Pancreas (tissue), 10 donors: ENCODE measurements around the gene IFT172. TPM values are rescaled to one million over a fixed set of nuclear protein-coding genes. Genes with fewer than 3 reads are reported as not detected.
"Not testable (repeated sequence)": the region's sequence is repeated elsewhere in the genome, so short reads cannot be mapped to it uniquely, and the experiment has no call there.

Experiments
- ATAC-seq, 4 donors: fragments of 200-7000 bp; cut with Tn5 transposase; one replicate each; pipeline versions ENCODE4 v1.8.0 to v1.9.1; 2020; ENCODE audit warnings: mild to moderate bottlenecking in 4 of 4, moderate library complexity in 4 of 4
- DNase-seq, 6 donors: peaks; one replicate each; pipeline ENCODE4 v3.0.0-alpha.2; 2020
- FAIRE-seq: peaks from 2 replicates; lab custom pipeline; 2012; peaks lifted over from hg19 to GRCh38; lab: Jason Lieb, UNC
- H3K27ac ChIP-seq, 4 donors: fragments of 200-600 bp; sonication (generic); 1 replicate in 3 of 4; 2 replicates in 1 of 4; pipeline versions ENCODE4 v1.5.0 to v1.8.0; 2020
- H3K27me3 ChIP-seq, 4 donors: fragments of 200-600 bp; one replicate each; pipeline ENCODE4 v1.8.0; 2021
- H3K36me3 ChIP-seq, 3 donors: fragments of 200-600 bp; sonication (generic) in 1 of 3; one replicate each; pipeline versions ENCODE4 v1.5.0 to v1.8.0; 2020 to 2021
- H3K4me1 ChIP-seq, 3 donors: fragments of 200-600 bp; one replicate each; pipeline ENCODE4 v1.8.0; 2021
- H3K4me3 ChIP-seq, 4 donors: fragments of 200-600 bp; sonication (generic) in 2 of 4; one replicate each; pipeline versions ENCODE4 v1.5.0 to v1.8.0; 2020 to 2021
- H3K9me3 ChIP-seq, 4 donors: fragments of 200-600 bp; one replicate each; pipeline ENCODE4 v1.8.0; 2021
- WGBS, 2 donors: extraction: QIAGEN DNeasy Blood & Tissue Kit; methylation state at CpG; one replicate each; pipeline ENCODE4 v1.1.7; 2013; 5-methylcytosine and 5-hydroxymethylcytosine counted together
- intact Hi-C, 3 donors: fragments of 100-400 bp; cut with DNase I; formaldehyde crosslinking; loops; one replicate each; pipeline versions ENCODE4 v1.11.1 to v1.14.2; 2022
- polyA plus RNA-seq, 2 donors: library from polyadenylated mRNA; stranded (reverse); fragments of 200-250 nt; gene quantifications; one replicate each; pipeline ENCODE4 v1.2.3, GENCODE V29; 2013
- total RNA-seq, 6 donors: library from RNA; stranded (reverse); fragmentation: NEBNext Ultra II Directional in 4 of 6; extraction: Animal tissue kit (Norgen Biotek cat#: 25700) in 4 of 6; gene quantifications; one replicate each; pipeline versions ENCODE4 v1.2.1 to v1.2.4, GENCODE V29; 2021 to 2023
- TF ChIP-seq, protein P1 (sequence below), 4 donors: fragments of 200-600 bp; sonication (generic) in 3 of 4; IDR thresholded peaks; one replicate each; pipeline versions ENCODE4 v1.5.0 to v1.8.0; 2021; ENCODE audit warnings: antibody characterized with exemption in 4 of 4
- donor health status: healthy with polysubstance abuse.
- donor health status: DM: no; HTN: no; CAD: no; lungs with moderate emphysema.
- donor health status: DM: no; HTN: no; CAD: no.
- donor health status: control.
- donor health status: control.
- donor health status: Bipolar disorder and iron deficiency.
- donor health status: DM: yes; HTN: yes; CAD: no.
- donor health status: DM: no; HTN: no; CAD: no.
- donor health status: DM: no; HTN: no; CAD: no.
- donor health status: DM: yes; HTN: yes; CAD: no.

The IFT172 gene
- total and polyA plus RNA-seq, 8 donors: 10.1 to 56.2 (median 16.2) TPM

DNA sequence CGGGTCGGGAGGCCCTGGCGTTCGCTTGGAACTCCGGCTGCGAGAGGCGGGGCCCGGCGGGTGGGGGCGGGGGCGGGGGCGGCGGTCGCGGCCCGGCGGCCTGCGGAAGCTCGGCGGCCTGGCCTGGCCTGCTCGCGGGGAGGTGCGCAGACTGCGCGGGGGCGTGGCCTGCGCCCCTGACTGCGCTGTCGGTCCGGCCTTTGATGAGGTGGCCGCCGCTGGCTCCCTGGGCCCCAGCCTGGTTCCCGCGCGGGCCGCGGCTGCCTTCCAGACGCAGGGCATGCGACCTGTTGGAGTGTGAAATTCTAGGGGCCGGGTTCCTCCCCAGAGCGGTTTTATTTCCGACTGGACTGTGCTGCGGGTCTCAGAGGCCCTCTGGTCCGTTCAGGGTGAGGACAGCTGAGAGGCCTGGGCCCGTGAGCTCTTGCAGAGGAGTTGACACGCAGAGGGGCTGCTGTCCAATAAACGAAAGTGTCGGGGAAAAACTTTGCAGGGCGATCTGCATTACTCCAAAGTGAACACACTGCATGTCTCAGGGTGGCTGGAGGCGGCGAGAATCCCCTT is 60.5 kb downstream of the IFT172 start:
- ATAC-seq (peak; percentile 83 to 91 (median 88)), FAIRE-seq (no peak), DNase-seq (peak; percentile 82 to 94 (median 90))
- Histone ChIP-seq H3K27me3 (no peaks in the 10 kb centered on the region), H3K27ac (peak overlapping the region; percentile 98 to 99 (median 99)), H3K4me1 (peaks cover 15 to 19% (median 17%) of the 10 kb centered on the region in 3 donors), H3K9me3 (no peaks in the 10 kb centered on the region), H3K4me3 (peak overlapping the region; percentile 90 to 100 (median 98)), H3K36me3 (peaks cover 2 to 11% (median 8%) of the 10 kb centered on the region in 3 donors)
- TF ChIP-seq, protein P1, sequence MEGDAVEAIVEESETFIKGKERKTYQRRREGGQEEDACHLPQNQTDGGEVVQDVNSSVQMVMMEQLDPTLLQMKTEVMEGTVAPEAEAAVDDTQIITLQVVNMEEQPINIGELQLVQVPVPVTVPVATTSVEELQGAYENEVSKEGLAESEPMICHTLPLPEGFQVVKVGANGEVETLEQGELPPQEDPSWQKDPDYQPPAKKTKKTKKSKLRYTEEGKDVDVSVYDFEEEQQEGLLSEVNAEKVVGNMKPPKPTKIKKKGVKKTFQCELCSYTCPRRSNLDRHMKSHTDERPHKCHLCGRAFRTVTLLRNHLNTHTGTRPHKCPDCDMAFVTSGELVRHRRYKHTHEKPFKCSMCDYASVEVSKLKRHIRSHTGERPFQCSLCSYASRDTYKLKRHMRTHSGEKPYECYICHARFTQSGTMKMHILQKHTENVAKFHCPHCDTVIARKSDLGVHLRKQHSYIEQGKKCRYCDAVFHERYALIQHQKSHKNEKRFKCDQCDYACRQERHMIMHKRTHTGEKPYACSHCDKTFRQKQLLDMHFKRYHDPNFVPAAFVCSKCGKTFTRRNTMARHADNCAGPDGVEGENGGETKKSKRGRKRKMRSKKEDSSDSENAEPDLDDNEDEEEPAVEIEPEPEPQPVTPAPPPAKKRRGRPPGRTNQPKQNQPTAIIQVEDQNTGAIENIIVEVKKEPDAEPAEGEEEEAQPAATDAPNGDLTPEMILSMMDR (IDR thresholded peaks at IDR 0.05): no peak
- intact Hi-C loops: no loop called here
- WGBS, 2 donors: 1% methylated on average over 25 to 51 of the region's 51 CpGs

DNA sequence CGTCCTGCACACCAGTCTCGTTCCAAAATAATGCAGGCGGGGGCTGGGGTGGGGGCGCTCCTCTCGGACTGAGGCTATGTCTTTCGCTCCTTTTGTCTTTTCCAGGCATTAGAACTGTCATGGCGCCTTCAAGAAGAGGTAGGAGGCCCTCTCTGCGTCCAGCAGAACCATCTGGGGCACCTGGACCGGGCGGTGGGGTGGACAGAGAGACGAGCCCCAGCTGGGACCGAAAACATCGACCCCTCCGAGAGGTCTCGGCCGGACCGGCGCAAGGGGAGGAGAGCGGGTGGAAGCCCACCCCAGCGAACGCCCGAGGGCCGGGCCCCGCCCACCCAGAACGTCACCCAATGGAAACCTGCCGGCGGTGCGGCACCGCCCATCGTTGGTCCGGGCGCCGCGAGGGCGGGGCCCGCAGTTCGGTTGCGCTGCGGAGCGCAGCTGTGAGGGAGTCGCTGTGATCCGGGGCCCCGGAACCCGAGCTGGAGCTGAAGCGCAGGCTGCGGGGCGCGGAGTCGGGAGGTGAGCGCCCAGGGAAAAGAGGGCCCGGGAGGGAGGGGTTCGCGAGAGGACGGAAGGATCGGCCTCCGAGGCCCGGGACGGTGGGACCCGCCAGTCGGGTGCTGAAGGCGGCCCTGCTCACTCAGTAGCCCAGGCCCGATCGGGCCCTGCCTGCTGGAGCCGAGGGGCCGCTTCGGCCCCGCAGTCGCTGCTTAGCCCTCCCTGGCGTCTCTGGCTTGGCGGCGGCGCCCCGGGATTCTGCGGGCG is 61.1 kb downstream of the IFT172 start, which contains the start of gene NRBP1:
Gene NRBP1, plus strand, starts transcription at position 419 of the 765 bp plus-strand sequence. CDS start 4,643 bp downstream, outside the sequence.
- intact Hi-C loops: no loop called here
- whole genome bisulfite sequencing, 2 donors: 0% methylated on average over 61 to 75 of the region's 75 CpGs
- peaks cover 15 to 19% (median 17%) of the 10 kb centered on the region in 3 donors for H3K4me1 ChIP-seq
- H3K27me3 ChIP-seq: no peaks in the 10 kb centered on the region
- H3K27ac ChIP-seq: peak within 1 kb of the TSS; percentile 98 to 99 (median 99)
- peak; percentile 92 to 97 (median 94) for ATAC-seq
- no peaks in the 10 kb centered on the region for H3K9me3 ChIP-seq
- FAIRE-seq: no peak
- TF ChIP-seq, protein P1 (IDR thresholded peaks at IDR 0.05): no peak
- H3K4me3 ChIP-seq: peak within 1 kb of the TSS; percentile 90 to 100 (median 98)
- H3K36me3 ChIP-seq: peaks cover 0 to 4% (median 2%) of the 10 kb centered on the region in 3 donors
- peak; percentile 91 to 98 (median 92) for DNase-seq

DNA sequence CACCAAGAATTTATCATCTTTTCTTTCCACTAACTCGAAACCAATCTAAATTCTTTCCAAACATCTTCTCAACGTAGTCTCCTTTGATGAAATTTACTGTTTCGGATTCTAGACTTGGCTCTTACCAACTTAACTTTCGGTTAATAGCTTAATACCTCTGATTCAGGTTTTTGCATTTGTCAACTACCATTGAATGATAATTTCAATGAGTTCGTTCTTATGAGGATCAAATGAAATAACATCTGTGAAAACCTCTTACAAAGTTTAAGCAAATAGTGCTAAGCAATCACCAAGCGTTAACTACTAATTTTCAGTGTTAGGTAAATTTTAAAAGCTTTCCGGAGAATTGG is 61.7 kb downstream of the IFT172 start:
- WGBS, 2 donors: 2 to 7% methylated on average over 7 of the region's 7 CpGs
- ATAC-seq (no peak), FAIRE-seq (no peak), DNase-seq (no peak)
- H3K36me3 ChIP-seq: no peaks in the 10 kb centered on the region
- peaks cover 15 to 19% (median 17%) of the 10 kb centered on the region in 3 donors for H3K4me1 ChIP-seq
- TF ChIP-seq, protein P1 (IDR thresholded peaks at IDR 0.05): no peak
- no peaks in the 10 kb centered on the region for H3K9me3 ChIP-seq
- peak overlapping the region; percentile 90 to 100 (median 98) for H3K4me3 ChIP-seq
- H3K27me3 ChIP-seq: no peaks in the 10 kb centered on the region
- H3K27ac ChIP-seq: peak overlapping the region; percentile 98 to 99 (median 99)
- intact Hi-C loops: no loop called here

DNA sequence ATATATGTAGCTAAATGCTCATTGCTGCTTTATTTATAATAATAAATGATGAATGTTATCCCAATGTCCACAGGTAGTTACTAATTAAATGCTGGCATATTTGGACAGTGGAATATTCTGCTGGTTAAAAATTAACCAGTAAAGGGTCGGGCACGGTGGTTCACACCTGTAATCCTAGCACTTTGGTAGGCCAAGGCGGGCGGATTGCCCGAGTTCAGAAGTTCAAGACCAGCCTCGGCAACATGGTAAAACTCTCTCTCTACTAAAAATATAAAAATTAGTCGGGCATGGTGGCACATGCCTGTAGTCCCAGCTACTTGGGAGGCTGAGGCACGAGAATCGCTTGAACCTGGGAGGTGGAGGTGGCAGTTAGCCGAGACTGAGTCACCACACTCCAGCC is 64.5 kb downstream of the IFT172 start:
- H3K4me1 ChIP-seq, H3K4me3 ChIP-seq, intact Hi-C loops, H3K27me3 ChIP-seq, DNase-seq, H3K9me3 ChIP-seq, H3K36me3 ChIP-seq, H3K27ac ChIP-seq, FAIRE-seq, ATAC-seq: not testable (repeated sequence)
- WGBS, 2 donors: 56 to 60% methylated on average over 10 of the region's 10 CpGs

DNA sequence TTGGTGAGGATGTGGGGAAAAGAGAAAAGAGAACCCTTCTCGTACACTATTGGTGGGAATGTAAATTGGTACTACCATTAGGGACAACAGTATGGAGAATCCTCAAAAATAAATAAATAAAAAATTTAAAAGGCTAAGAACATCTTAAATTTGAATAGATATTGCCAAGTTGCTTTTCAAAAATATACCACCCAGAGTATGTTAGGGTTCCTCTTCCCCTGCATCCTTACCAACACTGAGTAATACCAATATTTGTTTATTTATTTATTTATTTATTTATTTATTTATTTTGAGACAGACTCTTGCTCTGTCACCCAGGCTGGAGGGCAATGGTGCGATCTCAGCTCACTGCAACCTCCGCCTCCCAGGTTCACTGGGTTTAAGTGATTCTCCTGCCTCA is 66.6 kb downstream of the IFT172 start:
- no peak overlapping the region for H3K4me3 ChIP-seq
- H3K27me3 ChIP-seq: no peaks in the 10 kb centered on the region
- intact Hi-C loops: no loop called here
- FAIRE-seq (no peak), ATAC-seq (no peak), DNase-seq (no peak)
- no peaks in the 10 kb centered on the region for H3K36me3 ChIP-seq
- WGBS, 2 donors: 96 to 97% methylated on average over 3 of the region's 3 CpGs
- TF ChIP-seq, protein P1 (IDR thresholded peaks at IDR 0.05): no peak
- no peaks in the 10 kb centered on the region for H3K9me3 ChIP-seq
- no peak overlapping the region for H3K27ac ChIP-seq
- H3K4me1 ChIP-seq: no peaks in the 10 kb centered on the region
